Measurements from ENCODE around the gene NDRG4. TPM values are rescaled to one million over a fixed set of nuclear protein-coding genes. Genes with fewer than 3 reads are reported as not detected.

NDRG4 gene
- total RNA-seq, 1 donor from 2014 or later = 30.1 TPM

DNA sequence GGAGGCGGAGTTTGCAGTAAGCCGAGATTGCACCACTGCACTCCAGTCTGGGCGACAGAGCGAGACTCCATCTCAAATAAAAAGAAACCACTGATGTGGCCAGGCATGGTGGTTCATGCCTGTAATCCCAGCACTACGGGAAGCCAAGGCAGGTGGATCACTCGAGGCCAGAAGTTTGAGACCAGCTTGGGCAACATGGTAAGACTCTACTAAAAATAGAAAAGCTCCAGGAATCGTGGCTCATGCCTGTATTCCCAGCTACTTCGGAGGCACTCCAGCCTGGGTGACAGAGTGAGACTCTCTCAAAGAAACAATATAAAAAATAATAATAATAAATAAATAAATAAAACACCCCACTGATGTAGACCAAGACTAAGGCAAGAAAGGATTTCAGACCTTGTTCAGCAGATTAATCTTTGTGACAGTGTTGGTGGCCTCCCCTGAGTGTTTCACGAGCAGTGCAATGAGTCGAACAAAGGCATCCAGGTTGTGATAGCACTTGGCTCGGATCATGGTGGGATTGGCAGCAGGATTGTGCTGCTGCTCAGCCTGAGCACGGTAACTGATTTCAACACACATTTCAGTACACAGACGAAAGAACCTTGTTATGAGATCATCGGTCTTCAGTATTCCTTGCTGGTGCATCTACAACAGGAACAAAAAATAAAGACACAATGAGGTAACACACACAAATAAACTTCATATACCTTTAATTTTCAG lies 34.0 kb downstream of the NDRG4 start:
- peaks cover 4% of the 10 kb centered on the region for H3K36me3 ChIP-seq (ENCODE audit: control insufficient read depth, insufficient read depth, low read length)
- TF ChIP-seq, protein P1, sequence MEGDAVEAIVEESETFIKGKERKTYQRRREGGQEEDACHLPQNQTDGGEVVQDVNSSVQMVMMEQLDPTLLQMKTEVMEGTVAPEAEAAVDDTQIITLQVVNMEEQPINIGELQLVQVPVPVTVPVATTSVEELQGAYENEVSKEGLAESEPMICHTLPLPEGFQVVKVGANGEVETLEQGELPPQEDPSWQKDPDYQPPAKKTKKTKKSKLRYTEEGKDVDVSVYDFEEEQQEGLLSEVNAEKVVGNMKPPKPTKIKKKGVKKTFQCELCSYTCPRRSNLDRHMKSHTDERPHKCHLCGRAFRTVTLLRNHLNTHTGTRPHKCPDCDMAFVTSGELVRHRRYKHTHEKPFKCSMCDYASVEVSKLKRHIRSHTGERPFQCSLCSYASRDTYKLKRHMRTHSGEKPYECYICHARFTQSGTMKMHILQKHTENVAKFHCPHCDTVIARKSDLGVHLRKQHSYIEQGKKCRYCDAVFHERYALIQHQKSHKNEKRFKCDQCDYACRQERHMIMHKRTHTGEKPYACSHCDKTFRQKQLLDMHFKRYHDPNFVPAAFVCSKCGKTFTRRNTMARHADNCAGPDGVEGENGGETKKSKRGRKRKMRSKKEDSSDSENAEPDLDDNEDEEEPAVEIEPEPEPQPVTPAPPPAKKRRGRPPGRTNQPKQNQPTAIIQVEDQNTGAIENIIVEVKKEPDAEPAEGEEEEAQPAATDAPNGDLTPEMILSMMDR (IDR thresholded peaks at IDR 0.05; ENCODE audit: insufficient read depth, low read length, poor library complexity, severe bottlenecking) = no peak
- H3K27me3 ChIP-seq (ENCODE audit: control insufficient read depth, insufficient read depth, low read length) = no peaks in the 10 kb centered on the region
- no peak for DNase-seq (ENCODE audit: low read depth)
- H3K4me3 ChIP-seq (ENCODE audit: low read depth, low read length) = no peak overlapping the region

DNA sequence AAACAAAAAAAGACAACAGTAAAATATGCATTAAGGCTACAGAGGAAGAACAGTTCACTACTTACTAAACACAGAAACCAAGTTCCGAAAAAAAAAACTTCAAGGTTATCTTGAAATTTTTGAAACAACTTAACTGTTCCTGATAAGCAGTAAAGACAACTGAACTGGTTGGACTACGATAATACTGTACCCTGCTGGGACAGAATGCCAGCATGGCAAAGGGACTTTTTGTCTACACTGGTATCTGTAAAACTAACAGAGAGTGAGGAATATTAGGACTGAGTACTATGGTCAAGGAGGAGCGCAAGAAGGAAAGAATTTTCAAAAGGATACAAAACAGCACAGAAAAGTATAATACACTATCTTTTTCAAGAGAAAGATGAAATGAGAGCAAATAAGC lies 35.2 kb downstream of the NDRG4 start:
- peaks cover 4% of the 10 kb centered on the region for H3K36me3 ChIP-seq (ENCODE audit: control insufficient read depth, insufficient read depth, low read length)

DNA sequence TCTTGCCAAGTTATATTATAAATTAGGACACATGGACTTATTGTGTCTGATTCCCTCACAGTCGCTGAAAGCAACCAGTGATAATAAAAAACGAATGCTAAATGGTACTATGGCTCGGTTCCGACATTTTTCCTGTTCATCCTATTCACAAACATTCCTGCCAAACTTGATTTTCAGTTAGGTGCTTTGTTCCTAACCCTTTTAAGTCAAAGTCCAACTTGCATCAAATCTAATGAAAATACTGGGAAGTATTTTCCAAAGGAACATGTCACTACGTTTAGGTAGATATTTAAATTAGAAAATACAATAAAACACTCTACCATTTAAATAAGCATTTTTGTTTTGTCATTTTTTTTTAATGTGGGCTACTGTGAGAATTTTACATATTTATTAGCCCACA lies 36.3 kb downstream of the NDRG4 start:
- Histone ChIP-seq H3K36me3 (ENCODE audit: control insufficient read depth, insufficient read depth, low read length) (peaks cover 4% of the 10 kb centered on the region), H3K4me3 (ENCODE audit: low read depth, low read length) (no peak overlapping the region), H3K27me3 (ENCODE audit: control insufficient read depth, insufficient read depth, low read length) (no peaks in the 10 kb centered on the region)
- TF ChIP-seq, protein P1 (IDR thresholded peaks at IDR 0.05; ENCODE audit: insufficient read depth, low read length, poor library complexity, severe bottlenecking) = no peak
- DNase-seq (ENCODE audit: low read depth) = no peak

More for the DNA sequence above, 35.2 kb downstream of the NDRG4 start:
- TF ChIP-seq, protein P1 (IDR thresholded peaks at IDR 0.05; ENCODE audit: insufficient read depth, low read length, poor library complexity, severe bottlenecking) = no peak
- Histone ChIP-seq H3K4me3 (ENCODE audit: low read depth, low read length) (no peak overlapping the region), H3K27me3 (ENCODE audit: control insufficient read depth, insufficient read depth, low read length) (no peaks in the 10 kb centered on the region)
- no peak for DNase-seq (ENCODE audit: low read depth)

DNA sequence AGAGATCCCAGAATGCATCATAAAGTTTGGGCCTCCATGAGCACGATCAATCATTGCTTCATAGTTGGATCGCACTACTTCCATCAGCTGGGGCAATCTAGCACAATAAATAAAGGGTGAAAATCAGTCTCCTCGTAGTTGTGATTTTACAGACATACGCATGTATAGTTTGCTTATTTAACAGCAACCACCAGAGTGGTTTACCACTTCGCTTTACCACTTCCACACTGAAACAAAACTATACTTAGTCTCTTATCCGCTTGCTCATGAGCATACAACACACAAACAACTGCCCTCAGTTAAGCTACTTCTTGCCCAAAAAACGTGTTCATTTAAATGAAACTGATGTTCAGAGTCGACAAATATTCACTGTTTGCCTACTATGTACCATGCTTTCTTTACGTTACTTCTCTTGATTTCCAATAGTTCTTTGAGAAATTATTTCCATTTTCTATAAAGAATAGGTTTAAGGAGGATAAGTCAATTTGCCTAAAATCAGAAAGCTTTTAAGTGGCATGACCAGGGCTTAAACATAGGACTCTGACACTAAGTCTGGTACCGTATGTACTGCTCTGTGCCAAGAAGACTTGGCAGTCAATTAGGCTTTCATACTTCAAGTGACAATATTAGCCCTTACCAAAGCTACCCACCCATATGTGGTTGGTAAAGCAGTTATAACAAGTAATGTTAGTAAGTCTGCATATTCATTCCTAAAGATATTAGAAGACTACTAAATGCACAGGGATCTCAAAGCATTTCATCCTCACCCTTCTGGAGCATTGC lies 37.4 kb downstream of the NDRG4 start:
- Histone ChIP-seq H3K36me3 (ENCODE audit: control insufficient read depth, insufficient read depth, low read length) (peaks cover 2% of the 10 kb centered on the region), H3K27me3 (ENCODE audit: control insufficient read depth, insufficient read depth, low read length) (no peaks in the 10 kb centered on the region), H3K4me3 (ENCODE audit: low read depth, low read length) (no peak overlapping the region)
- no peak for DNase-seq (ENCODE audit: low read depth)
- TF ChIP-seq, protein P1 (IDR thresholded peaks at IDR 0.05; ENCODE audit: insufficient read depth, low read length, poor library complexity, severe bottlenecking) = no peak

DNA sequence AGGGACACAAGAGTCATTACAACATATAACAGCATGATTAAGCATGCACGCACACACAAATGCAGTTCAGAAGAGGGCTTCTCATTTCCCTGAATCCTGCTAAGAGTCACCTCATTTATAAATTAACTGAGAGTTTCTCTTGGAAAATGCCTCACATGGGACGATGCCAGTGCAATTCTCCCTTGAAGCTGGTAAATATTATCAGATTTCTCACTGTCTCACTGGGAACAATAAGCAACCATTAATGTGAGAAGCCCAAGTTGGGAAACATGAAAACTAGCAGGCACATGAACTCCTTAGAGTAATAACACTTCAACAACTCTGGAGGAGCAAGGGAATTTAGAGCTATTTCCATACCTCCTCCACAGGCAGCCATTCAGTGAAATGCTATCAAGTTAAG lies 41.8 kb downstream of the NDRG4 start:
- TF ChIP-seq, protein P1 (IDR thresholded peaks at IDR 0.05; ENCODE audit: insufficient read depth, low read length, poor library complexity, severe bottlenecking) = no peak
- Histone ChIP-seq H3K36me3 (ENCODE audit: control insufficient read depth, insufficient read depth, low read length) (peaks cover 1% of the 10 kb centered on the region), H3K27me3 (ENCODE audit: control insufficient read depth, insufficient read depth, low read length) (no peaks in the 10 kb centered on the region)

More for the DNA sequence above, 41.8 kb downstream of the NDRG4 start:
- no peak for DNase-seq (ENCODE audit: low read depth)
- H3K4me3 ChIP-seq (ENCODE audit: low read depth, low read length) = no peak overlapping the region

Measured in kidney epithelial cell (primary cell).